CD8-positive, alpha-beta memory T cell (primary cell): ENCODE measurements around the gene ERCC4. TPM values are rescaled to one million over a fixed set of nuclear protein-coding genes. Genes with fewer than 3 reads are reported as not detected.
"Not testable (repeated sequence)": the region's sequence is repeated elsewhere in the genome, so short reads cannot be mapped to it uniquely, and the experiment has no call there.

ENCODE experiments used
- CTCF ChIA-PET: fragments of 350-600 bp; sonication (Branson Sonifier 250); formaldehyde crosslinking; loops from one replicate; lab custom pipeline; 2021; ENCODE audit warnings: antibody characterized with exemption; lab: Charles Lee
- POLR2A ChIA-PET: fragments of 350-600 bp; sonication (Branson Sonifier 250); formaldehyde crosslinking; loops from one replicate; lab custom pipeline; 2021; ENCODE audit warnings: antibody characterized with exemption; lab: Charles Lee
- DNase-seq, 5 donors: peaks; one replicate each; pipeline versions ENCODE4 v3.0.0 to v3.0.0-alpha.2; 2020 to 2022; ENCODE audit warnings: mixed read lengths in 1 of 5
- H3K27ac ChIP-seq: one replicate; pipeline ENCODE4 v1.7.0; 2013; ENCODE audit warnings: low read depth, mild to moderate bottlenecking, low read length, moderate library complexity
- H3K27me3 ChIP-seq: 2 replicates; pipeline ENCODE4 v1.7.0; 2013; ENCODE audit warnings: low read length, mild to moderate bottlenecking; ENCODE audit not compliant: insufficient read depth, poor library complexity, severe bottlenecking
- H3K36me3 ChIP-seq: 2 replicates; pipeline ENCODE4 v1.7.0; 2013; ENCODE audit warnings: mild to moderate bottlenecking, low read length, moderate library complexity; ENCODE audit not compliant: insufficient read depth
- H3K4me1 ChIP-seq: 2 replicates; pipeline ENCODE4 v1.7.0; 2013; ENCODE audit warnings: mild to moderate bottlenecking, low read length, moderate library complexity; ENCODE audit not compliant: insufficient read depth
- H3K4me3 ChIP-seq: 2 replicates; pipeline ENCODE4 v1.7.0; 2013; ENCODE audit warnings: mild to moderate bottlenecking, low read length
- H3K9me3 ChIP-seq: 2 replicates; pipeline ENCODE4 v1.7.0; 2013; ENCODE audit warnings: mild to moderate bottlenecking, low read length
- H3K27ac Mint-ChIP-seq, 8 donors: one replicate each; pipeline ENCODE4 v1.8.0; 2020 to 2021; ENCODE audit warnings: mixed read lengths in 8 of 8, mild to moderate bottlenecking in 6 of 8, inconsistent platforms in 3 of 8, moderate library complexity in 3 of 8
- H3K27me3 Mint-ChIP-seq, 2 donors: one replicate each; pipeline ENCODE4 v1.8.0; 2020 to 2021; ENCODE audit warnings: mixed read lengths in 2 of 2, mild to moderate bottlenecking in 1 of 2, moderate library complexity in 1 of 2
- H3K36me3 Mint-ChIP-seq, 3 donors: one replicate each; pipeline ENCODE4 v1.8.0; 2020 to 2021; ENCODE audit warnings: mixed read lengths in 3 of 3, inconsistent platforms in 1 of 3, mild to moderate bottlenecking in 1 of 3
- H3K4me1 Mint-ChIP-seq, 3 donors: one replicate each; pipeline ENCODE4 v1.8.0; 2020 to 2021; ENCODE audit warnings: mixed read lengths in 3 of 3, inconsistent platforms in 1 of 3, mild to moderate bottlenecking in 1 of 3
- H3K4me3 Mint-ChIP-seq, 7 donors: one replicate each; pipeline ENCODE4 v1.8.0; 2020 to 2021; ENCODE audit warnings: mixed read lengths in 7 of 7, mild to moderate bottlenecking in 6 of 7, moderate library complexity in 4 of 7, inconsistent platforms in 2 of 7
- H3K9me3 Mint-ChIP-seq, 5 donors: one replicate each; pipeline ENCODE4 v1.8.0; 2020 to 2022; ENCODE audit warnings: mixed read lengths in 5 of 5, mild to moderate bottlenecking in 3 of 5, moderate library complexity in 2 of 5, inconsistent platforms in 1 of 5
- polyA plus RNA-seq: library from polyadenylated mRNA; unstranded; fragments of 300-500 nt; fragmentation: Illumina TruSeq; gene quantifications from one replicate; pipeline ENCODE4 v1.2.3, GENCODE V29; 2021
- total RNA-seq, 2 experiments: library from RNA; stranded (reverse); gene quantifications; one replicate each; pipeline ENCODE4 v1.2.3, GENCODE V29; 2021

The ERCC4 gene
- total and polyA plus RNA-seq, 3 experiments from 2014 or later: 13.1 to 21.6 (median 15.6) TPM

DNA sequence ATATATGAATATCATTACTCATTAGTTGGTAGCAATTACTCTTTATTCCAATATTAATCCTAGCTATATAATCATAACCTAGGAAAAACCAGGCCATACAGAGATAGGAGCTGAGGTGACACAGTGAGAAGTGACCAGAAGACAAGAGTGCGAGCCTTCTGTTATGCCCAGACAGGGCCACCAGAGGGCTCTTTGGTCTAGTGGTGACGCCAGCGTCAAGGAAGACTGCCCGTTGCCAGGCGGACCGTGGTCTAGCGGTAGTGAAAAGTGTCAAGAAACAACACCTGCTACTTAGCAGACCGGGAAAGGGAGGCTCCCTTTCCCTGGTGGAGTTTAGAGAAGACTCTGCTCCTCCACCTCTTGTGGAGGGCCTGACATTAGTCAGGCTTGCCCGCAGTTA, 15.1 kb upstream of the ERCC4 start:
- POLR2A ChIA-PET, CTCF ChIA-PET, H3K9me3 ChIP-seq, H3K4me1 ChIP-seq, H3K9me3 Mint-ChIP-seq, H3K4me3 ChIP-seq, H3K36me3 ChIP-seq, DNase-seq, H3K36me3 Mint-ChIP-seq, H3K4me3 Mint-ChIP-seq, H3K4me1 Mint-ChIP-seq, H3K27me3 ChIP-seq, H3K27ac Mint-ChIP-seq, H3K27ac ChIP-seq: not testable (repeated sequence)
- H3K27me3 Mint-ChIP-seq: peaks cover 26 to 59% of the 10 kb centered on the region in 2 donors

DNA sequence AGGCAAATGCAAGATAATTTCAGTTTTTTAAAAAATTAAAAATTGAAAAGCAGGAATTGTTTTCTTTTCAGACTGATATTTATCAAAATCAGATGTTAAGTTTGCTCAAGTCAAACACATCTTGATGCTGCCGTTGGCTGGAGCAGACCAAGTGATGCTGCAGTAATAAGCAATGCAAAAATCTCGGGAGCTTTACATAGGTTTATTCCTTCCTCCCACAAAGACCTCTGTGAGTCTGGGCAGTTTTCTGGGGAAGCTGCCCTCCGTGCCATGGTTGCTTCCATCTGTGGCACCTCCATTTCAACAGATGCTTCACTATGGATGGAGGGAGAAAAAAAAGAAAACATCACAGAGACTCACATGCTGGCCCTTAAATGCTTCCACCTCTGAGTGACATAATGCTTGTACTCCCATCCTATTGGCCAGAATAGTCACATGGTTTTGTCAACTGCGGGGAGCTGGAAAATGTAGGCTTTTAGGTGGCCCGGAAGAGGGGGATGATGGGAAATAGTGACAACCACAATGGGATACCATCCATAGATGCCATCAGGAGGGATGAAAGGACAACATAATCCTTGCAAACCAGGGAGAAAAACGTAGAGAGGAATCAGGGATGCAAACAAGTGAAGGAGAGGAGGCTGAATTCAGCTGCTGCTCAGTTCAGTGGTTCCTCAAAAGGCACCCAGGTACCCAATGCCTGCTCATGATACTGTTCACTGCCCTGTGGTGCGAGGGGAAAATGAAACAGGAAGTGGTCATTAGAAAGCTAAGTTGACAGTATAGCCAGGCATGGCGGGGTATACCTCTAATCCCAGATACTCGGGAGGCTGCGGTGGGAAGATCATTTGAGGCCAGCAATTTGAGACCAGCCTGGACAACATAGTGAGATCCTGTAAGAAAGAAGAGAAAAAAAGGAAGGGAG, 13.5 kb upstream of the ERCC4 start:
- POLR2A ChIA-PET: no interaction called here
- Histone ChIP-seq H3K4me3 (no peak overlapping the region), H3K9me3 (no peaks in the 10 kb centered on the region), H3K27ac (no peak overlapping the region), H3K27me3 (no peaks in the 10 kb centered on the region), H3K4me1 (no peaks in the 10 kb centered on the region), H3K36me3 (no peaks in the 10 kb centered on the region)
- Mint-ChIP-seq H3K9me3 (peaks cover 0 to 5% (median 3%) of the 10 kb centered on the region in 5 donors), H3K36me3 (peaks cover 0 to 4% (median 0%) of the 10 kb centered on the region in 3 donors), H3K4me3 (peak overlapping the region in 1 of 7 donors; percentile 78), H3K27me3 (peaks cover 28 to 61% of the 10 kb centered on the region in 2 donors), H3K27ac (peak overlapping the region in 1 of 8 donors; percentile 27), H3K4me1 (peaks cover 0 to 6% (median 0%) of the 10 kb centered on the region in 3 donors)
- DNase-seq: no peak
- CTCF ChIA-PET: interaction anchor here (1.4 to 1.9 kb wide), 2 partner anchors 10 to 13 kb away, joined by 5 read pairs; partner anchors contain the start of gene ERCC4

DNA sequence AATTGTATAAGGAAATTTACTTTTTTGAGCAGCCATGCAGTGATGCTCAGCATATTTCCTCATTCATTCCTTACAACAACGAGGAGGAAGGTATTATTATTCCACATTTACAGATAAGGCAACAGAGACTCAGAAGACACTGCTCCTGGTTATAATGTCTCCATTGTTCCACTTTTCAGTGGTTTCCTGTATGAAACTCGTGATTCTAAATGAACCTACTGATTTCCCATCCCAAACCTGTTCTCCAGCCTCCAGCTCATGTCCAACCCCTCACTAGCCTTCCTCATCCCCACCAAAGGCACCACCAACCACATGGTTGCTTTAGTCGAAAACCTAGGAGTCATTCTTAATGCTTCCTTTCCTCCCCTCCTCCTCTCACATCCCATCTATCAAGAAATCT, 12.5 kb upstream of the ERCC4 start:
- Mint-ChIP-seq H3K9me3 (peaks cover 0 to 3% (median 0%) of the 10 kb centered on the region in 5 donors), H3K4me3 (no peak overlapping the region), H3K4me1 (peaks cover 0 to 6% (median 0%) of the 10 kb centered on the region in 3 donors), H3K27me3 (peaks cover 28 to 62% of the 10 kb centered on the region in 2 donors), H3K36me3 (peaks cover 0 to 4% (median 0%) of the 10 kb centered on the region in 3 donors), H3K27ac (no peak overlapping the region)
- Histone ChIP-seq H3K4me1 (no peaks in the 10 kb centered on the region), H3K4me3 (no peak overlapping the region), H3K27ac (no peak overlapping the region), H3K36me3 (no peaks in the 10 kb centered on the region), H3K9me3 (no peaks in the 10 kb centered on the region), H3K27me3 (no peaks in the 10 kb centered on the region)
- POLR2A ChIA-PET: no interaction called here
- CTCF ChIA-PET: interaction anchor here (1.4 to 1.9 kb wide), 2 partner anchors 9 to 12 kb away, joined by 5 read pairs; partner anchors contain the start of gene ERCC4
- DNase-seq: no peak

DNA sequence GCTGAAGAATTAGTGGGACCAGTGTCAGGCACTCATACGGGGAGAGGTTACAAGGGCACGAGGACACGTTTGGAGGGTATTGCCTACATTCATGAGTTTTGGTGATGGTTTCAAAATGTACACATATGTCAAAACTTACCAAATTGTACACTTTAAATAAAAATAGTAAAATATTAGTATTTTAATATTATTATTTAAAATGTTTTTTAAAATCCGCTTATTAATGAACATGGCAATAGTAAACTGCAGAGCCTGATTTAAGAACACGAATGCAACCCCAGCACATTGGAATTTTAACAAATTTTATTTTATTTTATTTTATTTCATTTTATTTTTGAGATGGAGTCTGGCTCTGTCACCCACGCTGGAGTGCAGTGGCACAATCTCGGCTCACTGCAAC, 10.9 kb upstream of the ERCC4 start:
- no peaks in the 10 kb centered on the region for H3K9me3 ChIP-seq
- CTCF ChIA-PET: interaction anchor here (1.7 kb wide), 1 partner anchor 11 kb away, joined by 5 read pairs; the partner anchor contains the start of gene ERCC4
- H3K9me3 Mint-ChIP-seq: peaks cover 0 to 3% (median 0%) of the 10 kb centered on the region in 5 donors
- peaks cover 0 to 6% (median 0%) of the 10 kb centered on the region in 3 donors for H3K4me1 Mint-ChIP-seq
- POLR2A ChIA-PET: no interaction called here
- H3K36me3 ChIP-seq: no peaks in the 10 kb centered on the region
- H3K4me1 ChIP-seq: no peaks in the 10 kb centered on the region
- no peak overlapping the region for H3K4me3 Mint-ChIP-seq
- peaks cover 31 to 46% of the 10 kb centered on the region in 2 donors for H3K27me3 Mint-ChIP-seq
- no peak overlapping the region for H3K4me3 ChIP-seq
- H3K36me3 Mint-ChIP-seq: peaks cover 0 to 4% (median 0%) of the 10 kb centered on the region in 3 donors
- DNase-seq: no peak
- no peak overlapping the region for H3K27ac ChIP-seq
- H3K27ac Mint-ChIP-seq: peak overlapping the region in 1 of 8 donors; percentile 52
- H3K27me3 ChIP-seq: peaks cover 6% of the 10 kb centered on the region

DNA sequence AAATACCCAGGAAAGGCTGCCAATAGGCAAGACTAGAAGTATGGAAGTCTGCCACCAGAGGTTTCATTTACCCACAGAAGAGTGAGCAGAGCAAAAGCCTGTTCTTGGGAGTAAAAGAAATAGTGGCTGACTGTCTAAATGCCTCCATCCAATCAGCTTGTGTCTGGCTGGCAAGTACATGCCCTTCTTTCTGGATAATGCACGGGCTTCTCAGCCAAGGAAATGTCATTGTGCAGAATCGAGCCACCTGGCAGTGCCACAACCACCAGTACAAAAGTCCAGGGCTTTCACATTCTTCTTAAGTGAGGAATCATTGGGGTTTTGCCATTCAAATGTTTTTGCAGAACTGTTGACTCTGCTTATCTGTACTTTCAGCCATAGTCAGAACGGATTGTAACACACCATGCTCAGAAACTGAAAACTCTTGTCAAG, 10.1 kb upstream of the ERCC4 start:
- H3K4me3 ChIP-seq: no peak overlapping the region
- no peak for DNase-seq
- no peaks in the 10 kb centered on the region for H3K9me3 ChIP-seq
- Mint-ChIP-seq H3K4me1 (peaks cover 0 to 6% (median 0%) of the 10 kb centered on the region in 3 donors), H3K9me3 (peaks cover 0 to 3% (median 0%) of the 10 kb centered on the region in 5 donors), H3K27ac (no peak overlapping the region), H3K27me3 (peaks cover 33 to 42% of the 10 kb centered on the region in 2 donors), H3K4me3 (no peak overlapping the region), H3K36me3 (peaks cover 0 to 4% (median 0%) of the 10 kb centered on the region in 3 donors)
- peaks cover 6% of the 10 kb centered on the region for H3K27me3 ChIP-seq
- no peaks in the 10 kb centered on the region for H3K36me3 ChIP-seq
- H3K4me1 ChIP-seq: no peaks in the 10 kb centered on the region
- no peak overlapping the region for H3K27ac ChIP-seq
- CTCF ChIA-PET: interaction anchor here (1.7 kb wide), 1 partner anchor 10 kb away, joined by 5 read pairs; the partner anchor contains the start of gene ERCC4
- POLR2A ChIA-PET: no interaction called here

DNA sequence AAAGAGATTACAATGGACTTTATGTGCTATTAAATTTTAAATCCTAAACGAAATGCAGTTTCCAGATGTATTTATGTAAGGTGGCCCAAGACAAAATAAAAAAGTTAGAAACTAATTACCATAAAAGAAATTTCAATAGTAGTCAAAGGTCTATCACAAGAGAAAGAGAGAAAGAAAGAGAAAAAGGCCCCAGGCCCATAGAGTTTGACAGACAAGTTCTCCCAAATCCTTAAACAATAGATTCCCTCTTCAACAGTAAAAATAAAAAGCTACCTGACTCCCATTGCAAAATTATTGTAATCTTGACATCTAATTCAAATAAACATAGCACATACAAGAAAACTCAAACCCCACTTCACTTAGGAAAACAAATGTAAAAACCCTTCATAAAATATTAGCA, 8.6 kb upstream of the ERCC4 start:
- H3K27me3 Mint-ChIP-seq: peaks cover 27 to 42% of the 10 kb centered on the region in 2 donors
- DNase-seq: no peak
- H3K36me3 ChIP-seq: no peaks in the 10 kb centered on the region
- ChIA-PET POLR2A (no interaction called here), CTCF (interaction anchor here (1.5 kb wide), 1 partner anchor 12 kb away, joined by 4 read pairs; no protein-coding TSS in a partner anchor)
- H3K9me3 ChIP-seq: no peaks in the 10 kb centered on the region
- H3K4me1 ChIP-seq: no peaks in the 10 kb centered on the region
- no peak overlapping the region for H3K4me3 Mint-ChIP-seq
- no peak overlapping the region for H3K27ac Mint-ChIP-seq
- peaks cover 0 to 3% (median 0%) of the 10 kb centered on the region in 5 donors for H3K9me3 Mint-ChIP-seq
- no peak overlapping the region for H3K27ac ChIP-seq
- H3K36me3 Mint-ChIP-seq: peaks cover 0 to 4% (median 0%) of the 10 kb centered on the region in 3 donors
- H3K27me3 ChIP-seq: peaks cover 6% of the 10 kb centered on the region
- peaks cover 0 to 4% (median 0%) of the 10 kb centered on the region in 3 donors for H3K4me1 Mint-ChIP-seq
- H3K4me3 ChIP-seq: no peak overlapping the region

DNA sequence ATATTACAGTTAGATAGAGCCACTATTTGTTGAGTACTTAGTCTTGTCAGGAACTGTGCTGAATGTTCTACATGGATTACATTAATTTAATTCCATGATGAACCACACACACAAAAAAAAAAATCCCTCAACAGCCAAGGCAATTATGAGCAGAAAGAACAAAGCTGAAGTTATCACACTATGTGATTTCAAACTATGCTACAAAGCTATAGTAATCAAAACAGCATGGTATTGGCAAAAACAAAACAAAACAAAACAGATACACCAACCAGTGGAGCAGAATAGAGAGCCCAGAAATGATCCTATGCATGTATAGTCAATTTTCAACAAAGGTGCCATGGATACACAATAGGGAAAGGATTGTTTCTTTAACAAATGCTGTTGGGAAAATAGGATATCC, 8.1 kb upstream of the ERCC4 start:
- Mint-ChIP-seq H3K27ac (peak overlapping the region in 1 of 8 donors; percentile 39), H3K4me3 (no peak overlapping the region), H3K27me3 (peaks cover 21 to 37% of the 10 kb centered on the region in 2 donors), H3K36me3 (peaks cover 0 to 4% (median 0%) of the 10 kb centered on the region in 3 donors), H3K4me1 (no peaks in the 10 kb centered on the region), H3K9me3 (peaks cover 0 to 3% (median 0%) of the 10 kb centered on the region in 5 donors)
- Histone ChIP-seq H3K4me1 (no peaks in the 10 kb centered on the region), H3K27me3 (peaks cover 6% of the 10 kb centered on the region), H3K9me3 (no peaks in the 10 kb centered on the region), H3K27ac (no peak overlapping the region), H3K4me3 (no peak overlapping the region), H3K36me3 (no peaks in the 10 kb centered on the region)
- no peak for DNase-seq
- ChIA-PET CTCF (interaction anchor here (1.5 kb wide), 1 partner anchor 12 kb away, joined by 4 read pairs; no protein-coding TSS in a partner anchor), POLR2A (no interaction called here)
